Activated CD8-positive, alpha-beta memory T cell treated with anti-CD3 and anti-CD28 coated beads for 24 hours (primary cell): ENCODE results near the gene DENND2A.
A peak's percentile ranks its signal among the peaks of the same experiment; 100 is the strongest.

Experiments used
- DNase-seq: peaks from one replicate; pipeline ENCODE4 v3.0.0-alpha.2; 2020

The DENND2A gene

DNA sequence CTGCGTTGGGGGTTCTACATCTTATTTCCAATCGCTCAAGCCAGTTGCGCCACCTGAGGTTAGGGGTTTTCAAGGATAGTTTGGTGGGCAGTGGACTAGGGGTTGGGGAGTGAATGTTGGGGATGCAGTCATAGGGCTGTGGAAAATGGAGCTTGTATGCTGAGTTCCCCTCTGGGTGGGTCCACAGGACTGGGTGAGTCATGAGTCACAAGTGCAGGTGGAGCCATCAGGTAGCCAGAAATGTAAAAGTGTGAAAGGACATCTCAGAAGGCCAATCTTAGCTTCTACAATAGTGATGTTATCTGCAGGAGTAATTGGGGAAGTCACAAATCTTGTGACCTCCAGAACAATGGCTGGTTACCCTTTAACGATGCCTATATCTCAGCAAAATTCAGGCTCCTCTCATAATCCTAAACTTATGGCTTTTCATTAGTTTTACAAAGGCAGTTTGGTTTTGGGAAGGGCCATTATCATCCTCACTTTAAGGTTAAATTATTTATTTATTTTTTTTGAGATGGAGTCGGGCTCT, 143.3 kb downstream of the DENND2A start:
- no peak for DNase-seq

DNA sequence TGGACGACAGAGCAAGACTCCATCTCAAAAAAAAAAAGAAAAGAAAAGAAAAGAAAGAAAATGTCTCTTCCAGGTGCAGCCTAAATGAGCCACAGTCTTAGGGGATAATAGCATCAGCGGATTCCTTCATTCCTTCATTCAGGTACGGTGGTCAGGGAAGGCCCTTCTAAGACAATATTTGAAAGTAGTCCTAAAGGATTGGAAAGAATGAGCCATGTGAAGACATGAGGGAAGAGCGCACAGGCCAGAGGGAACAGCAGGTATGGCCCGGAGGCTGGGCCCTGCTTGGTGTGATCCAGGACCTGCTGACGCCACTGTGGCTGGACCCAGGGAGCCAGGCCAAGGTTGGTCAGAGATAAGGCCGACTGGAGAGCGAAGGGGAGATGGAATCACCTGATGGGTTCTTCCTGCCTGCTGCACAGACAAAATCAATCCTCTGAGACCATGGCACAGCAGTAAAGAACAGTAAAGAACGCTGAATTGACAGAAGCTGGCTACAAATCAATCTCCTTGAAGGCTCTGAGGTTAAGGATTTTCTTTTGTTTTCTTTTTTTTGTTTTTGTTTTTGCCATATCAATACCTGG, 145.0 kb downstream of the DENND2A start:
- DNase-seq = no peak

DNA sequence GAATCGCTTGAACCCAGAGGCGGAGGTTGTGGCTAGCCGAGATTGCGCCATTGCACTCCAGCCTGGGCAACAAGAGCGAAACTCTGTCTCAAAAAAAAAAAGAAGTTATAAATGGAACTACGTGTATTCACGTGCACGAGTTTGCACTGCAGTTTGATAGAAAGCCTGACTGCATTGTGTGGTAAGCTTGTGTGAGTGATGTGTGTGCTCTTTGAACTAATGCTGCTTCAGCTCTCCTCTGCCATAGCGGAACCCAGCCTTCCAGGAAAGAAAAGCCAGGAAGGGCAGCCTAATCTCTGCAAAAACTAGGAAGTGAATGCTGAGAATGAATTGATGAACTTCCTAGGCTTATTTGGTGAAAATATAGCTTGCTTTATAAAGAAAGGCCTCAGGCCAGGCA, 145.7 kb downstream of the DENND2A start:
- no peak for DNase-seq

DNA sequence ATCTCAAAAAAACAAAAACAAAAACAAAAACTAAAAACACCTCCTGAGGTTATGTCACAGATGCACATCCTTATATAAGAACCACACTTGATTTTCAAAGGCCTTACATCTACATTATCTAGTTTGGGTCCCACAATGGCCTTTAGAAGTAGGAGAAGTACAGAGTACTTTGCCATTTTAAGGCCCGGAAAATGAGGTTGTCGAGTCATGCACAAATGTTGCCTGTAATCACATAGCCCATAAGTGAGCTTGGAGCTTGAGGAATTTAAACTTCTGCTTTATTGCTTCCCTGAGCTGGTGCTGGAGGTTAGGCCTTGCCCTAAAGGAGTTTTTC, 151.6 kb downstream of the DENND2A start:
- no peak for DNase-seq

DNA sequence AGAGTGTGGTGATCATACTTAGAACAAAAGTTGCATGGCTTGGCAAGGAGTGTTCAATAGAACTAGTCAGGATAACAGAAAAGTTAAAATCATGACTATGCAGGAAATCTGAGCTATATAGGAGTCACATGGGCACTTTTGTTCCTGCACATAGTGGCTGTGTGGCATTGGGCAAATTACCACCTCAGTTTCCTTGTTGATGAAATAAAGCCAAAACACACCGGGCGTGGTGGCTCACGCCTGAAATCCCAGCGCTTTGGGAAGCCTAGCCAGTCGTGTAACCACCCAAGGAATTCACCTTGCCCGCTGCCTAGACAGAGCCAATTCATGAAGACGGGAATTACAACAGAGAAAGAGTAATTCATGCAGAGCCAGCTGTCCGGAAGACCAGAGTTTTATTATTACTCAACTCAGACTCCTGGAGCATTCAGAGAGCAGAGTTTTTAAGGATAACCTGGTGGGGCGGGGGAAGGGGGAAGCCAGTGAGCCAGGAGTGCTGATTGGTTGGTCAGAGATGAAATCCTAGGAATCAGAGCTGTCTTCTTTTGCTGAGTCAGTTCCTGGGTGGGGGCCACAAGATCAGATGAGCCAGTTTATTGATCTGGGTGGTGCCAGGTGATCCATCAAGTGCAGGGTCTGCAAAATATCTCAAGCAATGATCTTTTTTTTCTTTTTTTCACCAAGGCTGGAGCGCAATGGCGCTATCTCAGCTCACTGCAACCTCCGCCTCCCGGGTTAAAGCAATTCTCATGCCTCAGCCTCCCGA, 154.9 kb downstream of the DENND2A start:
- no peak for DNase-seq

DNA sequence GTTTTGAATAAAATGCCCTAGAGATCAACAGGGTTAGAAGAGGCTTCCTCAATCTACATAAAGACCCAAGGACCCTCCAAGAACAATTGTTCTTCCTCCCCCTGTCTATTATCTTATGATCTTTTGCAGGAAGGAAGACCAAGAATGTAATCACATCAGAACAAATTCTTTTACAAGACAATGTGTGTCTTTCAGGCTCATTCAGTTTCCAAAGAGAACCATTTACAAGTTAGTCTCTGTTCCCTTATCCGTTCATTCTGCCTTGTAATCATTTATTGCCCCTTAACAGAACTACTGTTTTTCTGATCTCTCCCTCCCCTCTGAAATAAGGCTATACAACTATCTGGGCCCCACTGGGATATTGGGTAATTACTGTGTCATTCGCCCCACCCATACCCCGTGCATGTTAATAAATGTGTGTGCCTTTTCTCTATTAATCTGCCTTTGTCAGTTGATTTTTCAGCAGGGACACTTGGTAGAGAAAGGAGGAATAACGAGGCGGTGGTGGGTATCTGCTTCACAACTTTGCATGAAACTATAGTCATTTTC, 155.6 kb downstream of the DENND2A start:
- DNase-seq = no peak

DNA sequence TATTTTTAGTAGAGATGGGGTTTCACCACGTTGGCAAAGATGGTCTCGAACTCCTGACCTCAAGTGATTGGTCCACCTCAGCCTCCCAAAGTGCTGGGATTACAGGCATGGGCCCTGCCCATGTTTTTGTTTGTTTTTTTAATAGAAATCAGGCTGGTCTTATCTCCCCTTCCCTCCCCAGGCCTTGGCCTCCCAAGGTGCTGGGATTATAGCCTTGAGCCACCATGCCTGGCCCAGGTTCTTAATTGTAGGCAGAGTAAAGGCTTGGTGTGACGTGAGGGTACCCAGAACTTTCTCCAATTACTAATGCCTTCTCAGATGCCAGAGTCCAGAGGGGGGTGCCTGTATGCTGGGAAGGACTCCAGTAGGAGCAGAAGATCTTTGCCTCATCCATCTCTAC, 156.1 kb downstream of the DENND2A start:
- no peak for DNase-seq

DNA sequence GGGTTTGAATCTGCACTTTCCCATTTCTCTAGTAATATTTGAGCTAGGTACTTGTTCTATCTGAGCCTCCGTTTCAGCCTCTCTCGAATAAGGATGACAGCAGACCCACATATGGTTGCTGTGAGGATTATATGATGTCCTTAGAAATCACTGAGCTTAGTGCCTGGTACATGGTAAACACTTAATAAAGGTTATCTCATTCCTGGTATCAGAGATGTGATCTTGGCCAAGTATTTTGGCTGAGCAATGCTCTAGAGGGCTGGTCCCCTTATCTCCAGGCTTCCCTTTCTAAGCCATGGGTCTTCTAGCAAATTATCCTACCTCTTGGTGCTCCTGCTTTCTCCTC, 160.9 kb downstream of the DENND2A start:
- no peak for DNase-seq

DNA sequence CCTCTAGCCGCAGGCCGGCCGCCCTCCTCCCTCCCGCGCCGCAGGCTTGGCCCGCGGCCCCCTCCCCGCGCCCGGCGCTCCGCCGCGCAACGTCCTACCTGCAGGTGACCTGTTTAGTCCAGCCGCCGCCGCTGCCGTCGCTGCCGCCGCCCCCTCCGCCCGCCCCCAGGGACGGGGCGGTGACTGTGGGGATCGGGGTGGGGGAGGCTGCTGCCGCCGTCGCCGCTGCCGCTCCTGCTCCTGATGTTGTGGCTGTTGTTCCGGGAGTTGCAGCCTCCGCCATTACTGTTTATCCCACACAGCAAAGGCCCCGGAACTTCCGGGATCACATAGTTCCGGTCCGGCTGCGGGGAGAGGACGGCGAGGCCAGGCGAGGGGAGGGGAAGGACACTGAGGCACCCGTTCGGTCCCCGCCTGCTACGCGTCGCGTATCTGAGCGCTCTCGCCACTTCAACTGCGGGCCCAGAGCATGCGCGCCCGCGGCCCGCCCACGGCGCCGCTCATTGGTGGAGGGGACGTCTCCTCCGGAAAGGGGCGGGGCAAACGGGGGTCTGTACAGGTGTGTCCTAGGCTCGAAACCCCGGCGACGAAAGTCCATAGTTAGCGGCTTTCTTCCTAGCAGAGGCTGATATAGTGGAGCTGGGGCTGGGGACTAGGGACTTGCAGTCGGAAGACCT, 161.4 kb downstream of the DENND2A start, which contains the start of gene MKRN1:
TSS of gene MKRN1 (minus strand) at position 444 of the 677 bp plus-strand sequence. CDS start at position 283, 161 bp downstream.
- peak; percentile 96 for DNase-seq

DNA sequence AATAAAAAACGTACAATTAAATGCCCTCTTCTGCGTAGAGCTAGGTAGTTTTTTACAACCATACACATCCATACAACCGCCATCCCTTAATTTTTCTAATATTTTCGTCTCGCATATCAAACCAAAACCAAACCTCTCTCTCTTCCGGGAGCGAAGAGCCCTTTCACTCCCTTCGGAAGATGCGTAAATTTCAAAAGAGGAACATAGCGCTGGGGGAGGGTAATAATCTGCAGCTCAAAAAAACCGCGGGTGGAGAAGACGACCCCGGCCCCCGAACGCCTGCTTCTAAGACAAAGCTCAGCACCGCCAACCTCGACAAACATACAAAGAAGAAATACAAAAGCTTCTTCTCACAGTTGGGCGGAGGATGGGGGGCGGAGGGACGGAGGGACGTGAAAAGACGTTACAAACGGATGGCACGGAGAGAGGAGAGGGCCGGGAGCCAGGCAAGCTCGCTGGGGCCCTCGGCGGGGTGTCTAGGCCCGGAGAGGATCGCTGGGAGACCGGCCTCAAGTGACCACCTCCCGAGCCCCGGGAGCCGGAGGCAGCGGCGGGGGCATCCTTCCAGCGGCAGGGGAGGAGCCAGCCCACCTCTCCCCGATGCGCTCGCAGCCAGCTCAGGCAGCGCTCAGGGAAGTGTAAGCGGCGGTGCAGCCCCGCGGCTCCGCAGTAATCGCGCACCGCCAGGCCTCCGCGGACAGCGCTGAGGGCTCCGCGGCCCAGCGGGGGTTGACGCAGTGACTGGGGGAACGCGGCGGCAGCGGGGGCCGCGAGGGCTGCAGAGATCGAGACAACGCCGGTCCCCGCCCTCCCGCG, 162.2 kb downstream of the DENND2A start:
- no peak for DNase-seq

DNA sequence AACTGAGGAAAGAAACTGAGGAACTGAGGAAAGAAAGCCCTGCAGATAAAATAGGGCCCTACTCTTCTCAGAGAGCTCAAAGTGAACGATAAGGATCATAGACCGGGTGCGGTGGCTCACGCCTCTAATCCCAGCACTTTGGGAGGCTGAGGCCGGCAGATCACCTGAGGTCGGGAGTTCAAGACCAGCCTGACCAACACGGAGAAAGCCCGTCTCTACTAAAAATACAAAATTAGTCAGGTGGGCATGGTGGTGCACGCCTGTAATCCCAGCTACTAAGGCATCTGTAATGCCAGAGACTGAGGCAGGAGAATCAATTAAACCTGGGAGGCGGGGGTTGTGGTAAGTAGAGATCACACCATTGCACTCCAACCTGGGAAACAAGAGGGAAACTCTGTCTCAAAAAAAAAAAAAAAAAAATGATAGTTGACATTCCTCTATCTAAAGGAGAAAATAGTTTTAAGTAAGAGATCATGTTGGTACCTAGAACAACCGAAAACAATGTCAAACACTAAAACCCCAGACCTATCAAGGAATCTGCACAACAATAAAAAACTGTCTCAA, 163.8 kb downstream of the DENND2A start:
- DNase-seq = no peak

DNA sequence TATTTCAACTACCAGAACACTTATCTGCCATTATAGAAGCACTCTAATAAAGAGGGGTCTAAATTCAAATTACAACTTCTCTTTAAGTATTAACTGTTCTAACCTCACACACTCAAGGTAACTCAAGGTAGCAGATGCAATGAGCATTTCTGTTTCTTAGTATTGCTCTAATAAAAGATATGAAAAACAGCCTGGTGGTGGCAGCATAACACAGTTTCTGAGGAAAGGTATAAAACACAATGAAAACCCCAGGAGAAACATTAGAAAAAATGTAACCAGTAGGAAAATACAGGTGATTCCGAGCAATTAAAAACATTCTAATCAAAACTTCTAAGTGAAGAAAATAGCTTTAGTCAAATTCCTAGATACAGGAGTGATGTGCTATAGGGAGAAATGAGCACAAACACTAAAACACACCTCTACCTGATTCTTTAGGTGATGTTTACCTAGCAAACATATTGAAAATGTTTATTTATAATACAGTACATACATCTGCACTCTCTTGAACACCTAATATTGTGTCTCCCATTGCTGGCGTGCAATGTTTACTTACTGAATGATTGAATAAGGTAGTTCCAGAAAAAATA, 164.8 kb downstream of the DENND2A start:
- DNase-seq = no peak
